ENCODE data around the gene FRMD4B. TPM values are rescaled to one million over a fixed set of nuclear protein-coding genes. Genes with fewer than 3 reads are reported as not detected.

The FRMD4B gene
- total RNA-seq, 1 experiment from 2014 or later, result 0.90 TPM

DNA sequence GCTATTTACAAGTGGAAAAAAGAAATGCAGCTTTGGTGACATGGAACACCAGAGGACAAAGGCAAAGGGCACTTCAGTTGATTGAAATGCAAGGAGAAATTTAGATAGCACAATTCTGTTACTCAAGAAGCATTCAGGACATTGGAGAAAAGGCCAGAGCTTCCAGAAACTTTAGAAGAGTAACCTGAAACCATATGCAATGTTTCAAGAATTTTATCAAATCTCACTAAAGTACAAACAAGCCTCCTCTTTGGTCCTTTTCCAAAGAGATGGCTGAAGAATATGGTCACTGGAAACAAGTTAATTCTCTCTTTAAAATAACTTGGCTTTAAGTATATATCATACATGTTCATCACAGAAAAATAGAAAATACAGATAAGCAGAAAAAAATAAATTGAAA, 248.9 kb downstream of the FRMD4B start:
- DNase-seq (ENCODE audit: low read depth, low spot score) (no peak), ATAC-seq (no peak)
- no TSS peak for BruUV-seq (replicated peaks)
- Histone ChIP-seq H3K27me3 (ENCODE audit: control insufficient read depth, insufficient read depth, low read length) (no peaks in the 10 kb centered on the region), H3K4me3 (ENCODE audit: low read depth in 2 of 2, low read length in 2 of 2) (no peak overlapping the region), H3K4me1 (ENCODE audit: control insufficient read depth, insufficient read depth, low read length) (no peaks in the 10 kb centered on the region), H3K27ac (ENCODE audit: low read length) (no peak overlapping the region), H3K9me3 (ENCODE audit: control insufficient read depth, insufficient read depth, low read depth, low read length) (no peaks in the 10 kb centered on the region), H3K36me3 (ENCODE audit: control insufficient read depth, insufficient read depth, low read length) (no peaks in the 10 kb centered on the region)
- ChIA-PET POLR2A (no interaction called here), CTCF (no interaction called here)
- in situ Hi-C loops (cut with HindIII; ENCODE audit: low pct_unique_long_range_greater_than_20kb, low sequenced_read_pairs), result no loop called here
- TF ChIP-seq, protein P1, sequence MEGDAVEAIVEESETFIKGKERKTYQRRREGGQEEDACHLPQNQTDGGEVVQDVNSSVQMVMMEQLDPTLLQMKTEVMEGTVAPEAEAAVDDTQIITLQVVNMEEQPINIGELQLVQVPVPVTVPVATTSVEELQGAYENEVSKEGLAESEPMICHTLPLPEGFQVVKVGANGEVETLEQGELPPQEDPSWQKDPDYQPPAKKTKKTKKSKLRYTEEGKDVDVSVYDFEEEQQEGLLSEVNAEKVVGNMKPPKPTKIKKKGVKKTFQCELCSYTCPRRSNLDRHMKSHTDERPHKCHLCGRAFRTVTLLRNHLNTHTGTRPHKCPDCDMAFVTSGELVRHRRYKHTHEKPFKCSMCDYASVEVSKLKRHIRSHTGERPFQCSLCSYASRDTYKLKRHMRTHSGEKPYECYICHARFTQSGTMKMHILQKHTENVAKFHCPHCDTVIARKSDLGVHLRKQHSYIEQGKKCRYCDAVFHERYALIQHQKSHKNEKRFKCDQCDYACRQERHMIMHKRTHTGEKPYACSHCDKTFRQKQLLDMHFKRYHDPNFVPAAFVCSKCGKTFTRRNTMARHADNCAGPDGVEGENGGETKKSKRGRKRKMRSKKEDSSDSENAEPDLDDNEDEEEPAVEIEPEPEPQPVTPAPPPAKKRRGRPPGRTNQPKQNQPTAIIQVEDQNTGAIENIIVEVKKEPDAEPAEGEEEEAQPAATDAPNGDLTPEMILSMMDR (IDR thresholded peaks at IDR 0.05), result no peak
- TF ChIP-seq REST (IDR thresholded peaks at IDR 0.05; ENCODE audit: insufficient read depth in 1 of 2, low read depth in 2 of 2, low read length in 1 of 2) (no peak), TCF7L2 (IDR thresholded peaks at IDR 0.05; ENCODE audit: low read depth, low read length) (no peak), SIN3A (IDR thresholded peaks at IDR 0.05; ENCODE audit: borderline replicate concordance, insufficient read depth, low read depth, low read length) (no peak), POLR2AphosphoS5 (IDR thresholded peaks at IDR 0.05; ENCODE audit: low read depth, low read length) (no peak)
- intact Hi-C loops (cut with micrococcal nuclease; ENCODE audit: unreplicated experiment), result no loop called here

GRCh38 chr3:69130689-69131088, 255.2 kb downstream of the FRMD4B start:
- Histone ChIP-seq H3K27me3 (ENCODE audit: control insufficient read depth, insufficient read depth, low read length) (no peaks in the 10 kb centered on the region), H3K36me3 (ENCODE audit: control insufficient read depth, insufficient read depth, low read length) (no peaks in the 10 kb centered on the region), H3K4me3 (ENCODE audit: low read depth in 2 of 2, low read length in 2 of 2) (no peak overlapping the region), H3K27ac (ENCODE audit: low read length) (no peak overlapping the region), H3K4me1 (ENCODE audit: control insufficient read depth, insufficient read depth, low read length) (no peaks in the 10 kb centered on the region), H3K9me3 (ENCODE audit: control insufficient read depth, insufficient read depth, low read depth, low read length) (no peaks in the 10 kb centered on the region)
- intact Hi-C loops (cut with micrococcal nuclease; ENCODE audit: unreplicated experiment) (no loop called here), in situ Hi-C loops (cut with HindIII; ENCODE audit: low pct_unique_long_range_greater_than_20kb, low sequenced_read_pairs) (no loop called here)
- ChIA-PET CTCF (interaction anchor here (0.6 kb wide), 1 partner anchor 18 kb away, joined by 5 read pairs; no protein-coding TSS in a partner anchor), POLR2A (no interaction called here)
- ATAC-seq (no peak), DNase-seq (ENCODE audit: low read depth, low spot score) (no peak)
- no TSS peak for BruUV-seq (replicated peaks)
- TF ChIP-seq POLR2AphosphoS5 (IDR thresholded peaks at IDR 0.05; ENCODE audit: low read depth, low read length), result no peak
- TF ChIP-seq TCF7L2 (IDR thresholded peaks at IDR 0.05; ENCODE audit: low read depth, low read length), result no peak
- no peak for TF ChIP-seq REST (IDR thresholded peaks at IDR 0.05; ENCODE audit: insufficient read depth in 1 of 2, low read depth in 2 of 2, low read length in 1 of 2)
- no peak for TF ChIP-seq SIN3A (IDR thresholded peaks at IDR 0.05; ENCODE audit: borderline replicate concordance, insufficient read depth, low read depth, low read length)
- TF ChIP-seq, protein P1 (IDR thresholded peaks at IDR 0.05), result no peak
